Gastroesophageal sphincter (tissue), 3 donors: ENCODE results near the gene ELL.

ENCODE experiments used
- EP300 ChIP-seq: sonication (generic); formaldehyde crosslinking; IDR thresholded peaks from one replicate; pipeline ENCODE4 v1.6.1; 2017; ENCODE audit warnings: antibody characterized with exemption, mild to moderate bottlenecking
- POLR2A ChIP-seq, 2 donors: fragments of 450-650 bp; IDR thresholded peaks; one replicate each; pipeline ENCODE4 v1.6.1; 2017; ENCODE audit warnings: antibody characterized with exemption in 2 of 2, mild to moderate bottlenecking in 2 of 2, moderate library complexity in 1 of 2
- POLR2AphosphoS5 ChIP-seq: sonication (generic); formaldehyde crosslinking; IDR thresholded peaks from one replicate; pipeline ENCODE4 v1.6.1; 2017; ENCODE audit warnings: antibody characterized with exemption
- TF ChIP-seq, protein P1 (sequence below), 4 experiments: fragments of 200-600 bp in 2 of 4; fragments of 450-650 bp in 2 of 4; sonication (generic) in 1 of 4; IDR thresholded peaks; one replicate each; pipeline ENCODE4 v1.5.1; 2017 to 2019; ENCODE audit warnings: antibody characterized with exemption in 4 of 4, mild to moderate bottlenecking in 2 of 4, moderate library complexity in 2 of 4

GRCh38 chr19:18518639-18519038 is 3.2 kb downstream of the ELL start:
- TF ChIP-seq, protein P1, sequence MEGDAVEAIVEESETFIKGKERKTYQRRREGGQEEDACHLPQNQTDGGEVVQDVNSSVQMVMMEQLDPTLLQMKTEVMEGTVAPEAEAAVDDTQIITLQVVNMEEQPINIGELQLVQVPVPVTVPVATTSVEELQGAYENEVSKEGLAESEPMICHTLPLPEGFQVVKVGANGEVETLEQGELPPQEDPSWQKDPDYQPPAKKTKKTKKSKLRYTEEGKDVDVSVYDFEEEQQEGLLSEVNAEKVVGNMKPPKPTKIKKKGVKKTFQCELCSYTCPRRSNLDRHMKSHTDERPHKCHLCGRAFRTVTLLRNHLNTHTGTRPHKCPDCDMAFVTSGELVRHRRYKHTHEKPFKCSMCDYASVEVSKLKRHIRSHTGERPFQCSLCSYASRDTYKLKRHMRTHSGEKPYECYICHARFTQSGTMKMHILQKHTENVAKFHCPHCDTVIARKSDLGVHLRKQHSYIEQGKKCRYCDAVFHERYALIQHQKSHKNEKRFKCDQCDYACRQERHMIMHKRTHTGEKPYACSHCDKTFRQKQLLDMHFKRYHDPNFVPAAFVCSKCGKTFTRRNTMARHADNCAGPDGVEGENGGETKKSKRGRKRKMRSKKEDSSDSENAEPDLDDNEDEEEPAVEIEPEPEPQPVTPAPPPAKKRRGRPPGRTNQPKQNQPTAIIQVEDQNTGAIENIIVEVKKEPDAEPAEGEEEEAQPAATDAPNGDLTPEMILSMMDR (IDR thresholded peaks at IDR 0.05): no peak
- no peak for TF ChIP-seq POLR2A (IDR thresholded peaks at IDR 0.05)
- no peak for TF ChIP-seq EP300
- TF ChIP-seq POLR2AphosphoS5: no peak
